SK-N-SH (cell line): ENCODE measurements around the gene SLC25A21. TPM values are rescaled to one million over a fixed set of nuclear protein-coding genes. Genes with fewer than 3 reads are reported as not detected.

Source experiments
- CTCF ChIA-PET: fragments of 300-600, 350-600 bp; formaldehyde crosslinking; extraction: SDS; loops from one replicate; lab custom pipeline; 2021; lab: Yijun Ruan, JAX
- POLR2A ChIA-PET: fragments of 350-600 bp; sonication (Branson Sonifier 250); formaldehyde crosslinking; extraction: SDS; loops from one replicate; lab custom pipeline; 2020; ENCODE audit warnings: antibody characterized with exemption, inconsistent platforms; lab: Yijun Ruan, JAX
- DNase-seq: peaks from one replicate; pipeline ENCODE4 v3.0.0; 2012
- H2AFZ ChIP-seq: fragments of 200-600 bp; sonication (generic); 2 replicates; pipeline ENCODE4 v1.8.1; 2016; ENCODE audit warnings: antibody characterized with exemption, mild to moderate bottlenecking, low read depth
- H3F3A ChIP-seq: fragments of 200-600 bp; sonication (generic); replicated peaks from 2 replicates; pipeline ENCODE3; 2016; ENCODE audit warnings: antibody characterized with exemption, mild to moderate bottlenecking; ENCODE audit not compliant: insufficient read depth
- H3K27ac ChIP-seq, 2 experiments: fragments of 200-500 bp in 1 of 2; fragments of 200-600 bp in 1 of 2; sonication (Bioruptor generic) in 1 of 2; sonication (generic), shearing (Covaris generic) in 1 of 2; 2 replicates each; pipeline versions ENCODE4 v1.5.1 to v1.6.1; 2014 to 2016; ENCODE audit warnings: low read depth in 2 of 2, inconsistent platforms in 1 of 2, low read length in 1 of 2, mild to moderate bottlenecking in 1 of 2, mixed read lengths in 1 of 2
- H3K27me3 ChIP-seq: fragments of 200-600 bp; sonication (generic), shearing (Covaris generic); 2 replicates; pipeline ENCODE4 v1.6.1; 2016; ENCODE audit warnings: mixed run types; ENCODE audit not compliant: insufficient read depth
- H3K36me3 ChIP-seq, 2 experiments: fragments of 200-500 bp in 1 of 2; fragments of 200-600 bp in 1 of 2; sonication (Bioruptor generic) in 1 of 2; sonication (generic) in 1 of 2; replicated peaks in 1 of 2; 2 replicates each; pipeline versions ENCODE3 to v1.5.1; 2014 to 2016; ENCODE audit warnings: low read length in 1 of 2, mild to moderate bottlenecking in 1 of 2; ENCODE audit not compliant: insufficient read depth in 2 of 2, control insufficient read depth in 1 of 2
- H3K4me1 ChIP-seq, 2 experiments: fragments of 200-500 bp in 1 of 2; fragments of 200-600 bp in 1 of 2; sonication (Bioruptor generic) in 1 of 2; sonication (generic), shearing (Covaris generic) in 1 of 2; 2 replicates each; pipeline versions ENCODE4 v1.5.1 to v1.6.1; 2014 to 2016; ENCODE audit warnings: low read depth in 1 of 2, low read length in 1 of 2, mixed run types in 1 of 2; ENCODE audit not compliant: insufficient read depth in 2 of 2, control insufficient read depth in 1 of 2
- H3K4me2 ChIP-seq: fragments of 200-600 bp; sonication (generic), shearing (Covaris generic); 2 replicates; pipeline ENCODE4 v1.6.1; 2017; ENCODE audit warnings: mixed run types
- H3K4me3 ChIP-seq, 2 experiments: fragments of 200-500 bp in 1 of 2; fragments of 200-600 bp in 1 of 2; sonication (Bioruptor generic) in 1 of 2; sonication (generic), shearing (Covaris generic) in 1 of 2; 2 replicates each; pipeline versions ENCODE4 v1.5.1 to v1.8.1; 2014 to 2016; ENCODE audit warnings: low read depth in 2 of 2, inconsistent platforms in 1 of 2, low read length in 1 of 2, mild to moderate bottlenecking in 1 of 2, mixed read lengths in 1 of 2, moderate library complexity in 1 of 2
- H3K79me2 ChIP-seq: fragments of 200-600 bp; sonication (generic); 2 replicates; pipeline ENCODE4 v1.8.1; 2017; ENCODE audit warnings: mild to moderate bottlenecking; ENCODE audit not compliant: insufficient read depth
- H3K9ac ChIP-seq: fragments of 200-600 bp; sonication (generic); 2 replicates; pipeline ENCODE4 v1.6.1; 2017; ENCODE audit warnings: mixed run types
- H3K9me2 ChIP-seq: fragments of 200-600 bp; sonication (generic); 2 replicates; pipeline ENCODE4 v1.6.1; 2017; ENCODE audit warnings: mixed run types
- H3K9me3 ChIP-seq: fragments of 200-600 bp; sonication (generic); 2 replicates; pipeline ENCODE4 v1.6.1; 2017; ENCODE audit warnings: mixed run types, mild to moderate bottlenecking, moderate library complexity
- H4K20me1 ChIP-seq: fragments of 200-600 bp; sonication (generic); 2 replicates; pipeline ENCODE4 v1.6.1; 2017; ENCODE audit warnings: mild to moderate bottlenecking, mixed run types; ENCODE audit not compliant: insufficient read depth
- CHD2 ChIP-seq: fragments of 150-350 bp; IDR thresholded peaks from 2 replicates; pipeline ENCODE4 v1.6.1; 2018; ENCODE audit warnings: low read length; ENCODE audit not compliant: partially characterized antibody
- ELF1 ChIP-seq: IDR thresholded peaks from 2 replicates; pipeline ENCODE4 v1.4.0; 2012
- EZH2phosphoT487 ChIP-seq: fragments of 200-600 bp; sonication (generic); IDR thresholded peaks from 2 replicates; pipeline ENCODE4 v1.6.1; 2017; ENCODE audit warnings: low read depth, mixed run types, mild to moderate bottlenecking, antibody characterized with exemption, moderate library complexity, borderline replicate concordance
- FOXJ3 ChIP-seq: sonication (generic); formaldehyde crosslinking; IDR thresholded peaks from 2 replicates; pipeline ENCODE4 v1.5.1; 2020; ENCODE audit warnings: mild to moderate bottlenecking, missing genetic modification reagents
- FOXM1 ChIP-seq: IDR thresholded peaks from 2 replicates; pipeline ENCODE4 v1.4.0; 2012; ENCODE audit warnings: low read depth, mild to moderate bottlenecking
- IRF3 ChIP-seq: fragments of 150-350 bp; IDR thresholded peaks from 2 replicates; pipeline ENCODE4 v1.6.1; 2016; ENCODE audit warnings: mild to moderate bottlenecking, low read depth, low read length
- JUND ChIP-seq: IDR thresholded peaks from 2 replicates; pipeline ENCODE4 v1.4.0; 2012
- MAX ChIP-seq: IDR thresholded peaks from 2 replicates; pipeline ENCODE4 v1.4.0; 2012; ENCODE audit warnings: low read depth
- MXI1 ChIP-seq: IDR thresholded peaks from 2 replicates; pipeline ENCODE4 v1.6.1; 2012; ENCODE audit warnings: mild to moderate bottlenecking, low read depth, low read length, improper control_type of control experiment
- NFIC ChIP-seq: IDR thresholded peaks from 2 replicates; pipeline ENCODE4 v1.4.0; 2012; ENCODE audit warnings: borderline replicate concordance
- NRF1 ChIP-seq: IDR thresholded peaks from 2 replicates; pipeline ENCODE4 v1.6.1; 2012; ENCODE audit warnings: low read depth, mild to moderate bottlenecking, low read length
- PBX3 ChIP-seq: IDR thresholded peaks from 2 replicates; pipeline ENCODE4; 2012
- POLR2AphosphoS5 ChIP-seq: IDR thresholded peaks from 2 replicates; pipeline ENCODE4 v1.6.1; 2012; ENCODE audit warnings: low read depth, low read length
- RCOR1 ChIP-seq: fragments of 150-350 bp; IDR thresholded peaks from 2 replicates; pipeline ENCODE4 v1.6.1; 2017; ENCODE audit warnings: antibody characterized with exemption, low read length
- SIN3A ChIP-seq: IDR thresholded peaks from 2 replicates; pipeline ENCODE4 v1.6.1; 2012; ENCODE audit warnings: low read depth, mild to moderate bottlenecking, low read length, moderate library complexity, borderline replicate concordance
- TAF1 ChIP-seq: IDR thresholded peaks from 2 replicates; pipeline ENCODE4 v1.6.1; 2012; ENCODE audit warnings: low read depth, mild to moderate bottlenecking, low read length, moderate library complexity, borderline replicate concordance
- WGBS: methylation state at CpG from one replicate; pipeline ENCODE4 v1.1.6; 2017; ENCODE audit warnings: low lambda C conversion rate; 5-methylcytosine and 5-hydroxymethylcytosine counted together
- polyA plus RNA-seq, 3 experiments: library from polyadenylated mRNA; depleted of rRNA; stranded (reverse); fragments of >200 nt; gene quantifications; 2 replicates each; pipeline ENCODE4 v1.2.3, GENCODE V29; 2012
- TF ChIP-seq, protein P1 (sequence below): fragments of 150-350 bp; IDR thresholded peaks from 2 replicates; pipeline ENCODE4 v1.6.1; 2017; ENCODE audit warnings: antibody characterized with exemption, low read length, low read depth, borderline replicate concordance
- TF ChIP-seq, protein P2 (sequence below): IDR thresholded peaks from 2 replicates; pipeline ENCODE4 v1.4.0; 2012; ENCODE audit warnings: low read depth, borderline replicate concordance
- TF ChIP-seq, protein P3 (sequence below): IDR thresholded peaks from 2 replicates; pipeline ENCODE4 v1.6.1; 2012; ENCODE audit warnings: mild to moderate bottlenecking, low read depth, low read length, moderate library complexity

The SLC25A21 gene
- polyA plus RNA-seq, 1 of the 3 experiments (the other 2 are of a cell fraction), result not detected

- ChIA-PET POLR2A (no interaction called here), CTCF (no interaction called here)
- Histone ChIP-seq H3K36me3 (no peaks in the 10 kb centered on the region), H3K9me3 (no peaks in the 10 kb centered on the region), H3K4me1 (no peaks in the 10 kb centered on the region), H4K20me1 (no peaks in the 10 kb centered on the region), H3K4me3 (no peak overlapping the region), H3K9me2 (no peaks in the 10 kb centered on the region), H3K79me2 (no peaks in the 10 kb centered on the region), H2AFZ (no peak overlapping the region), H3K27ac (no peak overlapping the region), H3K4me2 (no peak overlapping the region), H3F3A (no peaks in the 10 kb centered on the region), H3K27me3 (no peaks in the 10 kb centered on the region), H3K9ac (no peak overlapping the region)
- TF ChIP-seq MAX, result no peak
- TF ChIP-seq TAF1, result no peak
- no peak for TF ChIP-seq ELF1
- no peak for TF ChIP-seq FOXM1
- TF ChIP-seq IRF3, result no peak
- TF ChIP-seq MXI1, result no peak
- TF ChIP-seq NRF1, result no peak
- TF ChIP-seq, protein P1, sequence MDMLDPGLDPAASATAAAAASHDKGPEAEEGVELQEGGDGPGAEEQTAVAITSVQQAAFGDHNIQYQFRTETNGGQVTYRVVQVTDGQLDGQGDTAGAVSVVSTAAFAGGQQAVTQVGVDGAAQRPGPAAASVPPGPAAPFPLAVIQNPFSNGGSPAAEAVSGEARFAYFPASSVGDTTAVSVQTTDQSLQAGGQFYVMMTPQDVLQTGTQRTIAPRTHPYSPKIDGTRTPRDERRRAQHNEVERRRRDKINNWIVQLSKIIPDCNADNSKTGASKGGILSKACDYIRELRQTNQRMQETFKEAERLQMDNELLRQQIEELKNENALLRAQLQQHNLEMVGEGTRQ, result no peak
- TF ChIP-seq NFIC, result no peak
- TF ChIP-seq, protein P2, sequence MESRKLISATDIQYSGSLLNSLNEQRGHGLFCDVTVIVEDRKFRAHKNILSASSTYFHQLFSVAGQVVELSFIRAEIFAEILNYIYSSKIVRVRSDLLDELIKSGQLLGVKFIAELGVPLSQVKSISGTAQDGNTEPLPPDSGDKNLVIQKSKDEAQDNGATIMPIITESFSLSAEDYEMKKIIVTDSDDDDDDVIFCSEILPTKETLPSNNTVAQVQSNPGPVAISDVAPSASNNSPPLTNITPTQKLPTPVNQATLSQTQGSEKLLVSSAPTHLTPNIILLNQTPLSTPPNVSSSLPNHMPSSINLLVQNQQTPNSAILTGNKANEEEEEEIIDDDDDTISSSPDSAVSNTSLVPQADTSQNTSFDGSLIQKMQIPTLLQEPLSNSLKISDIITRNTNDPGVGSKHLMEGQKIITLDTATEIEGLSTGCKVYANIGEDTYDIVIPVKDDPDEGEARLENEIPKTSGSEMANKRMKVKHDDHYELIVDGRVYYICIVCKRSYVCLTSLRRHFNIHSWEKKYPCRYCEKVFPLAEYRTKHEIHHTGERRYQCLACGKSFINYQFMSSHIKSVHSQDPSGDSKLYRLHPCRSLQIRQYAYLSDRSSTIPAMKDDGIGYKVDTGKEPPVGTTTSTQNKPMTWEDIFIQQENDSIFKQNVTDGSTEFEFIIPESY, result no peak
- no peak for DNase-seq
- 50% methylated on average over 1 of the region's 1 CpG for WGBS
Measured at GRCh38 chr14:37061697-37062096, 110.7 kb downstream of the SLC25A21 start.

GRCh38 chr14:37060496-37061260, 111.7 kb downstream of the SLC25A21 start:
- H3K79me2 ChIP-seq, result no peaks in the 10 kb centered on the region
- H4K20me1 ChIP-seq, result no peaks in the 10 kb centered on the region
- no peak overlapping the region for H3K27ac ChIP-seq
- DNase-seq, result no peak
- no peaks in the 10 kb centered on the region for H3K9me2 ChIP-seq
- H3K4me1 ChIP-seq, result no peaks in the 10 kb centered on the region
- CTCF ChIA-PET, result no interaction called here
- no peak overlapping the region for H3K4me3 ChIP-seq
- H2AFZ ChIP-seq, result no peak overlapping the region
- no peaks in the 10 kb centered on the region for H3K36me3 ChIP-seq
- no peaks in the 10 kb centered on the region for H3F3A ChIP-seq
- H3K4me2 ChIP-seq, result no peak overlapping the region
- no peak overlapping the region for H3K9ac ChIP-seq
- no peaks in the 10 kb centered on the region for H3K27me3 ChIP-seq
- no peaks in the 10 kb centered on the region for H3K9me3 ChIP-seq
- 28% methylated on average over 2 of the region's 3 CpGs for WGBS
- POLR2A ChIA-PET, result no interaction called here
- TF ChIP-seq FOXJ3, result no peak
- TF ChIP-seq RCOR1, result no peak
- TF ChIP-seq FOXM1, result no peak
- TF ChIP-seq SIN3A, result no peak
- no peak for TF ChIP-seq PBX3
- TF ChIP-seq, protein P3, sequence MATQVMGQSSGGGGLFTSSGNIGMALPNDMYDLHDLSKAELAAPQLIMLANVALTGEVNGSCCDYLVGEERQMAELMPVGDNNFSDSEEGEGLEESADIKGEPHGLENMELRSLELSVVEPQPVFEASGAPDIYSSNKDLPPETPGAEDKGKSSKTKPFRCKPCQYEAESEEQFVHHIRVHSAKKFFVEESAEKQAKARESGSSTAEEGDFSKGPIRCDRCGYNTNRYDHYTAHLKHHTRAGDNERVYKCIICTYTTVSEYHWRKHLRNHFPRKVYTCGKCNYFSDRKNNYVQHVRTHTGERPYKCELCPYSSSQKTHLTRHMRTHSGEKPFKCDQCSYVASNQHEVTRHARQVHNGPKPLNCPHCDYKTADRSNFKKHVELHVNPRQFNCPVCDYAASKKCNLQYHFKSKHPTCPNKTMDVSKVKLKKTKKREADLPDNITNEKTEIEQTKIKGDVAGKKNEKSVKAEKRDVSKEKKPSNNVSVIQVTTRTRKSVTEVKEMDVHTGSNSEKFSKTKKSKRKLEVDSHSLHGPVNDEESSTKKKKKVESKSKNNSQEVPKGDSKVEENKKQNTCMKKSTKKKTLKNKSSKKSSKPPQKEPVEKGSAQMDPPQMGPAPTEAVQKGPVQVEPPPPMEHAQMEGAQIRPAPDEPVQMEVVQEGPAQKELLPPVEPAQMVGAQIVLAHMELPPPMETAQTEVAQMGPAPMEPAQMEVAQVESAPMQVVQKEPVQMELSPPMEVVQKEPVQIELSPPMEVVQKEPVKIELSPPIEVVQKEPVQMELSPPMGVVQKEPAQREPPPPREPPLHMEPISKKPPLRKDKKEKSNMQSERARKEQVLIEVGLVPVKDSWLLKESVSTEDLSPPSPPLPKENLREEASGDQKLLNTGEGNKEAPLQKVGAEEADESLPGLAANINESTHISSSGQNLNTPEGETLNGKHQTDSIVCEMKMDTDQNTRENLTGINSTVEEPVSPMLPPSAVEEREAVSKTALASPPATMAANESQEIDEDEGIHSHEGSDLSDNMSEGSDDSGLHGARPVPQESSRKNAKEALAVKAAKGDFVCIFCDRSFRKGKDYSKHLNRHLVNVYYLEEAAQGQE, result no peak
- no peak for TF ChIP-seq JUND
- no peak for TF ChIP-seq EZH2phosphoT487
- TF ChIP-seq NRF1, result no peak
- TF ChIP-seq POLR2AphosphoS5, result no peak
- no peak for TF ChIP-seq CHD2
